ENCODE results near the gene ZNF544. TPM values are rescaled to one million over a fixed set of nuclear protein-coding genes. Genes with fewer than 3 reads are reported as not detected.
A peak's percentile ranks its signal among the peaks of the same experiment; 100 is the strongest.

The ZNF544 gene
- total RNA-seq, 4 donors from 2014 or later: 19.1 to 53.4 (median 36.0) TPM

- DNase-seq: no peak
- H3K9me3 ChIP-seq: no peaks in the 10 kb centered on the region
- peak overlapping the region in 2 of 4 donors; percentile 93 to 96 for H3K27ac ChIP-seq
- H3K27me3 ChIP-seq: no peaks in the 10 kb centered on the region
- TF ChIP-seq POLR2A (IDR thresholded peaks at IDR 0.05) (no peak), CTCF (IDR thresholded peaks at IDR 0.05) (no peak)
- H3K4me3 ChIP-seq: peak overlapping the region in 3 of 4 donors; percentile 78 to 94 (median 94)
- H3K4me1 ChIP-seq: peaks cover 6 to 35% (median 15%) of the 10 kb centered on the region in 3 donors
- intact Hi-C loops (cut with DNase I): no loop called here
- 66 to 90% methylated on average over 2 to 5 of the region's 7 CpGs for WGBS, 2 donors
- H3K36me3 ChIP-seq: peaks cover 0 to 56% (median 0%) of the 10 kb centered on the region in 3 donors
These were observed 75.5 kb downstream of the ZNF544 start for GRCh38 chr19:58304255-58304654.

GRCh38 chr19:58304748-58305064 is 76.0 kb downstream of the ZNF544 start:
- intact Hi-C loops (cut with DNase I): no loop called here
- no peak for DNase-seq
- Histone ChIP-seq H3K9me3 (no peaks in the 10 kb centered on the region), H3K27ac (peak overlapping the region; percentile 80 to 96 (median 92)), H3K4me1 (peaks cover 6 to 35% (median 15%) of the 10 kb centered on the region in 3 donors), H3K27me3 (no peaks in the 10 kb centered on the region), H3K4me3 (peak overlapping the region; percentile 61 to 94 (median 86)), H3K36me3 (peaks cover 0 to 56% (median 0%) of the 10 kb centered on the region in 3 donors)
- 11 to 15% methylated on average over 7 of the region's 7 CpGs for WGBS, 2 donors
- no peak for TF ChIP-seq CTCF (IDR thresholded peaks at IDR 0.05)
- TF ChIP-seq POLR2A (IDR thresholded peaks at IDR 0.05): no peak

GRCh38 chr19:58305065-58305931 is 76.6 kb downstream of the ZNF544 start, which contains the start of gene ERVK3-1:
TSS of gene ERVK3-1 (plus strand) at chr19:58305377. CDS start at chr19:58312169, 6,792 bp downstream.
- Histone ChIP-seq H3K27ac (peak within 1 kb of the TSS; percentile 80 to 96 (median 92)), H3K27me3 (no peaks in the 10 kb centered on the region), H3K36me3 (peaks cover 0 to 56% (median 0%) of the 10 kb centered on the region in 3 donors), H3K9me3 (no peaks in the 10 kb centered on the region), H3K4me1 (peaks cover 6 to 35% (median 15%) of the 10 kb centered on the region in 3 donors), H3K4me3 (peak within 1 kb of the TSS; percentile 61 to 94 (median 86))
- DNase-seq: peak; percentile 92
- 0 to 1% methylated on average over 39 to 47 of the region's 55 CpGs for WGBS, 2 donors
- intact Hi-C loops (cut with DNase I): no loop called here
- TF ChIP-seq POLR2A (IDR thresholded peaks at IDR 0.05) (peak in 3 of 4 donors; percentile 31 to 82 (median 71)), CTCF (IDR thresholded peaks at IDR 0.05) (peak in 4 of 6 experiments; percentile 21 to 52 (median 41))

GRCh38 chr19:58305932-58306323 is 77.2 kb downstream of the ZNF544 start:
- H3K9me3 ChIP-seq: no peaks in the 10 kb centered on the region
- H3K27me3 ChIP-seq: no peaks in the 10 kb centered on the region
- H3K27ac ChIP-seq: peak overlapping the region; percentile 80 to 96 (median 92)
- H3K4me3 ChIP-seq: peak overlapping the region; percentile 61 to 94 (median 86)
- no peak for DNase-seq
- H3K4me1 ChIP-seq: peaks cover 6 to 35% (median 15%) of the 10 kb centered on the region in 3 donors
- TF ChIP-seq POLR2A (IDR thresholded peaks at IDR 0.05) (no peak), CTCF (IDR thresholded peaks at IDR 0.05) (no peak)
- WGBS, 2 donors: 28 to 67% methylated on average over 7 to 9 of the region's 12 CpGs
- intact Hi-C loops (cut with DNase I): no loop called here
- H3K36me3 ChIP-seq: peaks cover 0 to 55% (median 0%) of the 10 kb centered on the region in 3 donors

- Histone ChIP-seq H3K36me3 (peaks cover 0 to 64% (median 10%) of the 10 kb centered on the region in 3 donors), H3K27ac (no peak overlapping the region), H3K4me3 (no peak overlapping the region), H3K9me3 (no peaks in the 10 kb centered on the region), H3K27me3 (no peaks in the 10 kb centered on the region), H3K4me1 (peaks cover 6 to 35% (median 15%) of the 10 kb centered on the region in 3 donors)
- no peak for DNase-seq
- TF ChIP-seq POLR2A (IDR thresholded peaks at IDR 0.05) (no peak), CTCF (IDR thresholded peaks at IDR 0.05) (no peak)
- intact Hi-C loops (cut with DNase I): no loop called here
- 77 to 84% methylated on average over 4 of the region's 4 CpGs for WGBS, 2 donors
These were observed 79.0 kb downstream of the ZNF544 start for GRCh38 chr19:58307736-58308135.
